Keratinocyte (primary cell): ENCODE results near the gene PRKCA.

Source experiments
- EZH2 ChIP-seq: IDR thresholded peaks from one replicate; pipeline ENCODE4 v1.6.1; 2012; ENCODE audit warnings: inconsistent platforms, mild to moderate bottlenecking, low read length, moderate library complexity
- TF ChIP-seq, protein P1 (sequence below), 3 experiments: IDR thresholded peaks in 1 of 3; conservative IDR thresholded peaks in 1 of 3; optimal IDR thresholded peaks in 1 of 3; 2 replicates in 2 of 3; 3 replicates in 1 of 3; pipeline versions ENCODE3 to v1.5.1; 2011; ENCODE audit warnings: low read length in 3 of 3, mild to moderate bottlenecking in 3 of 3, moderate library complexity in 2 of 3, control low read depth in 1 of 3, inconsistent platforms in 1 of 3; ENCODE audit not compliant: insufficient read depth in 2 of 3; ENCODE audit errors: extremely low read depth in 1 of 3

DNA sequence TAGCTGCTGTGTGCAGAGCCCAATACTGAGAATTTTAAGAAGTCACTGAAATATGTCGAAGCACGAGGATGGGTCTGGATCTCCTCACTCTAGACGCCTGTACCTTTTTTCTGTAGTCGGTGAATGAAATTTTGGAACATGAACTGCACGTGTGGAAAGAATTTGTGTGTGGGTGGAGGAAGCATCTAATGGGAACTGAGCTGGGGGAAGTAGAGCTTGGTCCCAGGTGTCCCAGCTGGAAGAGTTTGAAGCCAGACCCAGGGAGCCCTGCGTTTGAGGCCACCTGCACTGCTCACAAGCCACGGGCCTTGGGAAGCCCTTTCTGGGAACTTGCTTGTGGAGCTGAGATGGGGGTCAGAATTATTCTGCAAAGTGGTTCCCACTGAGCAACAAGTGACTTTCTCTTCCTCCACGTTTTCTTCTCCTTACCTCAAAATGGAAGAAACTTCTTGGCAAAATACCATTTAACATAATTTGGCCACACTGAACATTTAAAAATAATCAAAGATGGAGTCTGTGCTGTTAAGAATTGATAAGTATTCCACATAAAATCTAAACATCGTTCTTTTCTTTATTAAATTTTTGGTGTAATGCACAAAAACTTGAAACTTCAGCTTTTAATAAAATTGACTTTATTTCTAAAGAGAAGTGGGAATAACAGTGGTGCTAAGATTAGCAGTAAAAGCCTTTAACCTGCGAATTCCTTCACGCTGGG, 163.8 kb downstream of the PRKCA start:
- no peak for TF ChIP-seq EZH2
- TF ChIP-seq, protein P1, sequence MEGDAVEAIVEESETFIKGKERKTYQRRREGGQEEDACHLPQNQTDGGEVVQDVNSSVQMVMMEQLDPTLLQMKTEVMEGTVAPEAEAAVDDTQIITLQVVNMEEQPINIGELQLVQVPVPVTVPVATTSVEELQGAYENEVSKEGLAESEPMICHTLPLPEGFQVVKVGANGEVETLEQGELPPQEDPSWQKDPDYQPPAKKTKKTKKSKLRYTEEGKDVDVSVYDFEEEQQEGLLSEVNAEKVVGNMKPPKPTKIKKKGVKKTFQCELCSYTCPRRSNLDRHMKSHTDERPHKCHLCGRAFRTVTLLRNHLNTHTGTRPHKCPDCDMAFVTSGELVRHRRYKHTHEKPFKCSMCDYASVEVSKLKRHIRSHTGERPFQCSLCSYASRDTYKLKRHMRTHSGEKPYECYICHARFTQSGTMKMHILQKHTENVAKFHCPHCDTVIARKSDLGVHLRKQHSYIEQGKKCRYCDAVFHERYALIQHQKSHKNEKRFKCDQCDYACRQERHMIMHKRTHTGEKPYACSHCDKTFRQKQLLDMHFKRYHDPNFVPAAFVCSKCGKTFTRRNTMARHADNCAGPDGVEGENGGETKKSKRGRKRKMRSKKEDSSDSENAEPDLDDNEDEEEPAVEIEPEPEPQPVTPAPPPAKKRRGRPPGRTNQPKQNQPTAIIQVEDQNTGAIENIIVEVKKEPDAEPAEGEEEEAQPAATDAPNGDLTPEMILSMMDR (optimal IDR thresholded peaks at IDR 0.05 in 1 of 3, IDR thresholded peaks at IDR 0.05 in 1 of 3, conservative IDR thresholded peaks at IDR 0.05 in 1 of 3; ENCODE audit: extremely low read depth in 1 of 3, insufficient read depth in 2 of 3, low read length in 3 of 3) = no peak
